ENCODE data around the gene ACAD9. TPM values are rescaled to one million over a fixed set of nuclear protein-coding genes. Genes with fewer than 3 reads are reported as not detected.
"Not testable (repeated sequence)": the region's sequence is repeated elsewhere in the genome, so short reads cannot be mapped to it uniquely, and the experiment has no call there.

Gene ACAD9
- total RNA-seq, 4 donors from 2014 or later = 41.3 to 52.7 (median 43.1) TPM

DNA sequence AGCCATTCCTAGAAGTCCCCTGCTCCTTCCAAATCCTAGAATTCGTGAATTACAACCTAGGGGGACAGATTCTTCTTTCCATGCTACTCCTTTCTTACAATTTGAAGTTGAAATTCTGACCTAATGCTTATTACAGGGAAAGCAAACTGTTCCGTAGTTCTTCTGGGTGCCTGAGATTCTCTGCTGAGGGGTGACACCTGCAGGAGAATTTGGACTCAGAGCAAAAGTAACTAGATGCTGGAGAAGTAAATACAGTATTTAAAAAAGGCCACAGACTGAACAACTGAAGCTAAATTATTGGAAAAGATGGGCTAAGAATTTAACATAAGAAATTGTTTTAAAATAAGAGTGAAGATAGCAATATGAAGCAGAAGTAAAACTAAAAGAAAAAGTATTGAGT lies 37.9 kb downstream of the ACAD9 start:
- peaks cover 0 to 11% (median 4%) of the 10 kb centered on the region in 3 donors for H3K9me3 ChIP-seq
- H3K27me3 ChIP-seq = no peaks in the 10 kb centered on the region
- DNase-seq = no peak
- no peak for TF ChIP-seq POLR2A (IDR thresholded peaks at IDR 0.05)
- TF ChIP-seq, protein P1, sequence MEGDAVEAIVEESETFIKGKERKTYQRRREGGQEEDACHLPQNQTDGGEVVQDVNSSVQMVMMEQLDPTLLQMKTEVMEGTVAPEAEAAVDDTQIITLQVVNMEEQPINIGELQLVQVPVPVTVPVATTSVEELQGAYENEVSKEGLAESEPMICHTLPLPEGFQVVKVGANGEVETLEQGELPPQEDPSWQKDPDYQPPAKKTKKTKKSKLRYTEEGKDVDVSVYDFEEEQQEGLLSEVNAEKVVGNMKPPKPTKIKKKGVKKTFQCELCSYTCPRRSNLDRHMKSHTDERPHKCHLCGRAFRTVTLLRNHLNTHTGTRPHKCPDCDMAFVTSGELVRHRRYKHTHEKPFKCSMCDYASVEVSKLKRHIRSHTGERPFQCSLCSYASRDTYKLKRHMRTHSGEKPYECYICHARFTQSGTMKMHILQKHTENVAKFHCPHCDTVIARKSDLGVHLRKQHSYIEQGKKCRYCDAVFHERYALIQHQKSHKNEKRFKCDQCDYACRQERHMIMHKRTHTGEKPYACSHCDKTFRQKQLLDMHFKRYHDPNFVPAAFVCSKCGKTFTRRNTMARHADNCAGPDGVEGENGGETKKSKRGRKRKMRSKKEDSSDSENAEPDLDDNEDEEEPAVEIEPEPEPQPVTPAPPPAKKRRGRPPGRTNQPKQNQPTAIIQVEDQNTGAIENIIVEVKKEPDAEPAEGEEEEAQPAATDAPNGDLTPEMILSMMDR (IDR thresholded peaks at IDR 0.05) = peak in 1 of 6 experiments; percentile 18
- 51 to 64% methylated on average over 2 of the region's 2 CpGs for WGBS, 2 donors
- H3K4me1 ChIP-seq = no peaks in the 10 kb centered on the region
- peaks cover 18 to 57% (median 23%) of the 10 kb centered on the region in 3 donors for H3K36me3 ChIP-seq
- H3K27ac ChIP-seq = no peak overlapping the region
- intact Hi-C loops (cut with DNase I) = no loop called here
- no peak overlapping the region for H3K4me3 ChIP-seq

DNA sequence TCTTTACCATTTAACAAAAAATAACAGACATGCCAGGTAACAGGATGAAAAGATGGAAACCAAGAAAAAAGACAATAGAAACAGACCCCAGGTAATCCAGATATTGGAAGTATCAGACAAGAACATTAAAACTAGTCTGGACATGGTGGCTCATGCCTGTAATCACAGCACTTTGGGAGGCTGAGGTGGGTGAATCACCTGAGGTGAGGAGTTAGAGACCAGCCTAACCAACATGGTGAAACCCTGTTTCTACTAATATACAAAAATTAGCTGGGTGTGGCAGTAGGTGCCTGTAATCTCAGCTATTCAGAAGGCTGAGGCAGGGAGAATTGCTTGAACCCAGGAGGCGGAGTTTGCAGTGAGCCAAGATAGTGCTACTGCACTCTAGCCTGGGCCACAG lies 40.6 kb downstream of the ACAD9 start:
- H3K36me3 ChIP-seq = peaks cover 3 to 30% (median 9%) of the 10 kb centered on the region in 3 donors
- intact Hi-C loops (cut with DNase I) = no loop called here
- no peaks in the 10 kb centered on the region for H3K27me3 ChIP-seq
- WGBS, 2 donors = 100% methylated on average over 1 of the region's 1 CpG
- no peak overlapping the region for H3K27ac ChIP-seq
- peaks cover 0 to 18% (median 4%) of the 10 kb centered on the region in 3 donors for H3K9me3 ChIP-seq
- DNase-seq = no peak
- H3K4me3 ChIP-seq = no peak overlapping the region
- TF ChIP-seq, protein P1 (IDR thresholded peaks at IDR 0.05) = no peak
- TF ChIP-seq POLR2A (IDR thresholded peaks at IDR 0.05) = no peak
- no peaks in the 10 kb centered on the region for H3K4me1 ChIP-seq

DNA sequence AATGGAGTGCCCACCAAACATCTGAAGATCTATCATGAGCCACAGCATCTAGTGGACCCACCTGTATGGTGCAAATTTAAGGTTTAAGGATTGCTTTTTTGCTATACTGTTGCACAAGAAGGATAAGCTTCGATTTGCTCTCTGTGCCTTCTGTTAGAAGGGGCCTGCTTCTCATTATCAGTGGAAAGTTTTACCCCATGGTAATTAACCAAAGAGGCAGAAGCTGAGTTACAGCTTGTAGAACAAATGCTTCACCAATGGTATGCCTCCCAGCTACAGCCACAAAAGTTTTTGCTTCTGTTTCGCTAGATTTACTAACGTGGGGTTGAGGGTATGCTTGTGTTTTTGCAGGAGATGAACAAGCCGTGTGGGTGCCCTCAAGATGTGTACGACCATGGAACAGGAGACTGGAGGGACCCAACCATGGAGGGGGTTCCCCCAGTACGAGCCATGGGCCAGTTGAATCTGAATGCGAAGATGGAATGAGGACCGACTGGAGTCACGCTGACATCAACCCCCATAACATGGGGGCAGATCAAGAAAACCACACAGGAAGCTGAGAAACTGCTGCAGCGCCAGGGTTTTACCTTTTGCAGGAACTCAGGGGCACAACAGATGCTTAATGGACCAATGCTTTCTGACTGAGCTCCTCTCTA lies 43.5 kb downstream of the ACAD9 start:
- no peak for DNase-seq

DNA sequence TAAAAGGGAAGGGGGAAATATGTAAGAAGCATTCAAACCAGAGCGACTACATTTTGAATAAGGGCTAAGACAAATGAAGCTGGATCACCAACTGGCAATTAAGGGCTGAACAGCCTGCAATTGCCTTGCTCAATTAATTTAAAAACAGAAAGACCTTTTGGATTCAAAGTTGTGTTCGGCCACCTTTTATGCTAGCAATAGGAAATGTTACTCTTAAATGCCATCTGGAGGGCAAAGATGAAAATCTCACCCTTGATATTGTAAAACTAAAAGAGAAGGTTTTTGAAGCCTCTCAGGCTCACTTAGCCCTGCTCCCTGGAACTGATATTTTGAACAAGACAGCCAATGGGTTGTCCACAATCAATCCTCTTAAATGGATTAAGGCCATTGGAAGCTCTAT lies 44.2 kb downstream of the ACAD9 start:
- intact Hi-C loops (cut with DNase I) = no loop called here
- 75 to 88% methylated on average over 2 of the region's 2 CpGs for whole genome bisulfite sequencing, 2 donors
- no peak for TF ChIP-seq POLR2A (IDR thresholded peaks at IDR 0.05)
- TF ChIP-seq, protein P1 (IDR thresholded peaks at IDR 0.05) = no peak
- no peaks in the 10 kb centered on the region for H3K27me3 ChIP-seq
- H3K4me1 ChIP-seq = no peaks in the 10 kb centered on the region
- H3K27ac ChIP-seq = no peak overlapping the region
- no peaks in the 10 kb centered on the region for H3K36me3 ChIP-seq
- peaks cover 0 to 34% (median 4%) of the 10 kb centered on the region in 3 donors for H3K9me3 ChIP-seq
- H3K4me3 ChIP-seq = no peak overlapping the region
- no peak for DNase-seq

More for the DNA sequence above, 43.5 kb downstream of the ACAD9 start:
- Histone ChIP-seq H3K4me3 (no peak overlapping the region), H3K27ac (no peak overlapping the region), H3K36me3 (peaks cover 0 to 6% (median 0%) of the 10 kb centered on the region in 3 donors), H3K27me3 (no peaks in the 10 kb centered on the region), H3K9me3 (peaks cover 0 to 34% (median 4%) of the 10 kb centered on the region in 3 donors), H3K4me1 (no peaks in the 10 kb centered on the region)
- 79 to 80% methylated on average over 6 to 10 of the region's 10 CpGs for WGBS, 2 donors
- intact Hi-C loops (cut with DNase I) = no loop called here
- TF ChIP-seq POLR2A (IDR thresholded peaks at IDR 0.05) = no peak
- TF ChIP-seq, protein P1 (IDR thresholded peaks at IDR 0.05) = no peak

DNA sequence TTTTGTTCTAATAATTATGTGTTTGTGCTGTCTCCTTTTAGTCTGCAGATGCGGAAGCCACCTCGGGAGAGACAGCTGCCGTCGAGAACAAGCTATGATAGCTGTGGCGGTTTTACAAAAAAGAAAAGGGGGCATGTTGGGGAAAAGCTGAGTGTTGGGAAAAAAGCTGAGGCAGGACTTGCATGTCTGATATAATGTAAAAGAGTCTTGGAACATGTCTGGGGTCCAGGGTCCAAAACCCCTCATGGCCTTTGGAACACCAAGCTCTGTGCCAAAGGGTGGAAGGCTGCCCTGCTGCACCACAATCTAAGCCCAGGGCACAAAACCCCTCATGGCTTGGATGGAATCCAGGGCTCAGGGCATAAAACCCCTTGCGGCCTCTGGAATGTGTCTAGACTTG lies 44.6 kb downstream of the ACAD9 start:
- H3K4me1 ChIP-seq; H3K27me3 ChIP-seq; H3K4me3 ChIP-seq; DNase-seq; H3K36me3 ChIP-seq; H3K27ac ChIP-seq; intact Hi-C loops (cut with DNase I): not testable (repeated sequence)
- WGBS, 2 donors = 77 to 81% methylated on average over 6 of the region's 6 CpGs
- H3K9me3 ChIP-seq = peaks cover 0 to 34% (median 4%) of the 10 kb centered on the region in 3 donors
